Measurements from ENCODE around the gene FTSJ3.

The FTSJ3 gene

GRCh38 chr17:63842540-63843386, 15.3 kb upstream of the FTSJ3 start, which contains the start of gene SMARCD2:
TSS of gene SMARCD2 (minus strand) at chr17:63842685. CDS start at chr17:63842674, 11 bp downstream.
- no peak for FAIRE-seq

GRCh38 chr17:63842173-63842539, 14.7 kb upstream of the FTSJ3 start:
- FAIRE-seq = no peak

GRCh38 chr17:63841350-63842172, 14.1 kb upstream of the FTSJ3 start:
- FAIRE-seq = no peak

GRCh38 chr17:63840591-63841349, 13.3 kb upstream of the FTSJ3 start:
- FAIRE-seq = no peak

GRCh38 chr17:63838631-63839171, 11.2 kb upstream of the FTSJ3 start:
- FAIRE-seq = no peak

- FAIRE-seq = no peak
Measured at GRCh38 chr17:63837962-63838600, 10.6 kb upstream of the FTSJ3 start.

- no peak for FAIRE-seq
Measured at GRCh38 chr17:63837480-63837879, 10.0 kb upstream of the FTSJ3 start.

- FAIRE-seq = no peak
Measured at GRCh38 chr17:63836811-63837210, 9.3 kb upstream of the FTSJ3 start.

GRCh38 chr17:63835167-63835720, 7.8 kb upstream of the FTSJ3 start:
- no peak for FAIRE-seq

- FAIRE-seq = no peak
Measured at GRCh38 chr17:63834431-63835166, 7.1 kb upstream of the FTSJ3 start.

GRCh38 chr17:63833741-63834373, 6.4 kb upstream of the FTSJ3 start:
- no peak for FAIRE-seq

- no peak for FAIRE-seq
Measured at GRCh38 chr17:63833026-63833740, 5.7 kb upstream of the FTSJ3 start.

GRCh38 chr17:63832455-63832854, 5.0 kb upstream of the FTSJ3 start:
- no peak for FAIRE-seq

GRCh38 chr17:63832014-63832413, 4.6 kb upstream of the FTSJ3 start:
- FAIRE-seq = no peak

GRCh38 chr17:63831505-63831904, 4.0 kb upstream of the FTSJ3 start:
- no peak for FAIRE-seq

- FAIRE-seq = no peak
Measured at GRCh38 chr17:63830904-63831491, 3.5 kb upstream of the FTSJ3 start.

- FAIRE-seq = no peak
Measured at GRCh38 chr17:63830278-63830677, 2.8 kb upstream of the FTSJ3 start.

- FAIRE-seq = no peak
Measured at GRCh38 chr17:63828936-63829335, 1.5 kb upstream of the FTSJ3 start.

- FAIRE-seq = no peak
Measured at GRCh38 chr17:63827801-63828221, 348 bp upstream of the FTSJ3 start.

Data from colon (tissue), 2 donors.